Activated CD8-positive, alpha-beta T cell treated with anti-CD3 and anti-CD28 coated beads, Interleukin-2, amount 10 ng/mL, durations not matched to agents 7 days and 5 days (primary cell): ENCODE results near the gene ALKAL2. TPM values are rescaled to one million over a fixed set of nuclear protein-coding genes. Genes with fewer than 3 reads are reported as not detected.

ENCODE experiments used
- ATAC-seq: fragments of 150-1000 bp; cut with Tn5 transposase; one replicate; pipeline ENCODE4 v1.10.0; 2021; ENCODE audit warnings: moderate library complexity
- CTCF ChIA-PET: fragments of 350-600 bp; sonication (Branson Sonifier 250); formaldehyde crosslinking; loops from one replicate; lab custom pipeline; 2021; ENCODE audit warnings: antibody characterized with exemption; lab: Charles Lee
- POLR2A ChIA-PET: fragments of 350-600 bp; sonication (Branson Sonifier 250); formaldehyde crosslinking; loops from one replicate; lab custom pipeline; 2021; ENCODE audit warnings: antibody characterized with exemption; lab: Charles Lee
- DNase-seq: peaks from one replicate; pipeline ENCODE4 v3.0.0-alpha.2; 2020
- H3K27ac Mint-ChIP-seq: one replicate; pipeline ENCODE4 v1.8.0; 2021; ENCODE audit warnings: mild to moderate bottlenecking, mixed read lengths
- H3K27me3 Mint-ChIP-seq: one replicate; pipeline ENCODE4 v1.8.0; 2021; ENCODE audit warnings: low read depth, mixed read lengths
- H3K36me3 Mint-ChIP-seq: one replicate; pipeline ENCODE4 v1.8.0; 2021; ENCODE audit warnings: low read depth, mixed read lengths
- H3K4me1 Mint-ChIP-seq: one replicate; pipeline ENCODE4 v1.8.0; 2021; ENCODE audit warnings: low read depth, mixed read lengths
- H3K4me3 Mint-ChIP-seq: one replicate; pipeline ENCODE4 v1.8.0; 2021; ENCODE audit warnings: mild to moderate bottlenecking, mixed read lengths
- H3K9me3 Mint-ChIP-seq: one replicate; pipeline ENCODE4 v1.8.0; 2022; ENCODE audit warnings: mixed read lengths; ENCODE audit not compliant: insufficient read depth
- total RNA-seq, 2 experiments: library from RNA; stranded (reverse); gene quantifications; one replicate each; pipeline ENCODE4 v1.2.3, GENCODE V29; 2021

The ALKAL2 gene
- total RNA-seq, 2 experiments from 2014 or later, result not detected

- no peak overlapping the region for H3K27ac Mint-ChIP-seq
Observed at GRCh38 chr2:234421-234820, 53.5 kb downstream of the ALKAL2 start.

GRCh38 chr2:233030-233429 lies 54.9 kb downstream of the ALKAL2 start:
- no peaks in the 10 kb centered on the region for H3K36me3 Mint-ChIP-seq
- no peak for ATAC-seq

More at GRCh38 chr2:234421-234820, 53.5 kb downstream of the ALKAL2 start:
- no peak for DNase-seq
- Mint-ChIP-seq H3K4me3 (no peak overlapping the region), H3K9me3 (no peaks in the 10 kb centered on the region), H3K4me1 (no peaks in the 10 kb centered on the region), H3K27me3 (no peaks in the 10 kb centered on the region), H3K36me3 (no peaks in the 10 kb centered on the region)
- ChIA-PET POLR2A (interaction anchor here (0.6 kb wide), 1 partner anchor 274 kb away, joined by 3 read pairs; no protein-coding TSS in a partner anchor), CTCF (interaction anchor here (2.4 kb wide), 1 partner anchor 13 kb away, joined by 9 read pairs; no protein-coding TSS in a partner anchor)
- no peak for ATAC-seq

GRCh38 chr2:231521-232185 lies 56.2 kb downstream of the ALKAL2 start:
- no peaks in the 10 kb centered on the region for H3K4me1 Mint-ChIP-seq
- H3K9me3 Mint-ChIP-seq, result no peaks in the 10 kb centered on the region

More at GRCh38 chr2:233030-233429, 54.9 kb downstream of the ALKAL2 start:
- H3K4me3 Mint-ChIP-seq, result no peak overlapping the region
- H3K27ac Mint-ChIP-seq, result no peak overlapping the region
- H3K4me1 Mint-ChIP-seq, result no peaks in the 10 kb centered on the region
- ChIA-PET CTCF (interaction anchor here (2.4 kb wide), 1 partner anchor 14 kb away, joined by 9 read pairs; no protein-coding TSS in a partner anchor), POLR2A (no interaction called here)
- no peaks in the 10 kb centered on the region for H3K9me3 Mint-ChIP-seq
- no peak for DNase-seq
- no peaks in the 10 kb centered on the region for H3K27me3 Mint-ChIP-seq

More at GRCh38 chr2:231521-232185, 56.2 kb downstream of the ALKAL2 start:
- ATAC-seq, result no peak
- no peak overlapping the region for H3K27ac Mint-ChIP-seq
- POLR2A ChIA-PET, result no interaction called here
- no peaks in the 10 kb centered on the region for H3K27me3 Mint-ChIP-seq
- H3K36me3 Mint-ChIP-seq, result peaks cover 2% of the 10 kb centered on the region
- no peak overlapping the region for H3K4me3 Mint-ChIP-seq
- CTCF ChIA-PET, result no interaction called here
- no peak for DNase-seq

Other genes starting within 250 kb of the ALKAL2 start
- under 1 TPM; 0.08 to 0.16 TPM for gene FAM110C, start 241.6 kb downstream of the ALKAL2 start, total RNA-seq
- gene SH3YL1, start 24.1 kb downstream of the ALKAL2 start, total RNA-seq, result 10 to 100 TPM; 10.9 to 13.2 TPM
- 10 to 100 TPM; 93.7 to 97.7 TPM for gene ACP1, start 23.1 kb downstream of the ALKAL2 start, total RNA-seq